Mesodermal cell (in vitro differentiated cells): ENCODE measurements around the gene AP3B2.

Experiments used
- H3K27ac ChIP-seq: 2 replicates; pipeline ENCODE4 v1.7.0; 2013; ENCODE audit warnings: mild to moderate bottlenecking, low read depth, low read length, moderate library complexity; ENCODE audit not compliant: severe bottlenecking
- H3K36me3 ChIP-seq: 2 replicates; pipeline ENCODE4 v1.7.1; 2013; ENCODE audit warnings: mild to moderate bottlenecking, low read length, moderate library complexity; ENCODE audit not compliant: control insufficient read depth, insufficient read depth
- H3K4me1 ChIP-seq: one replicate; pipeline ENCODE4 v1.7.1; 2013; ENCODE audit warnings: mild to moderate bottlenecking, low read length; ENCODE audit not compliant: insufficient read depth, control insufficient read depth, poor library complexity, severe bottlenecking
- H3K4me3 ChIP-seq: 2 replicates; pipeline ENCODE4 v1.7.0; 2013; ENCODE audit warnings: low read length, control low read depth, mild to moderate bottlenecking; ENCODE audit not compliant: insufficient read depth, poor library complexity, severe bottlenecking; ENCODE audit errors: extremely low read depth
- H3K9me3 ChIP-seq: 2 replicates; pipeline ENCODE4 v1.7.1; 2013; ENCODE audit warnings: mild to moderate bottlenecking, low read length, moderate library complexity; ENCODE audit not compliant: control insufficient read depth
- WGBS, 2 experiments: methylation state at CpG; one replicate each; pipeline ENCODE4 v1.1.5; 2013; ENCODE audit warnings: missing lambda C conversion rate in 2 of 2; ENCODE audit not compliant: insufficient coverage in 2 of 2; 5-methylcytosine and 5-hydroxymethylcytosine counted together

AP3B2 gene

DNA sequence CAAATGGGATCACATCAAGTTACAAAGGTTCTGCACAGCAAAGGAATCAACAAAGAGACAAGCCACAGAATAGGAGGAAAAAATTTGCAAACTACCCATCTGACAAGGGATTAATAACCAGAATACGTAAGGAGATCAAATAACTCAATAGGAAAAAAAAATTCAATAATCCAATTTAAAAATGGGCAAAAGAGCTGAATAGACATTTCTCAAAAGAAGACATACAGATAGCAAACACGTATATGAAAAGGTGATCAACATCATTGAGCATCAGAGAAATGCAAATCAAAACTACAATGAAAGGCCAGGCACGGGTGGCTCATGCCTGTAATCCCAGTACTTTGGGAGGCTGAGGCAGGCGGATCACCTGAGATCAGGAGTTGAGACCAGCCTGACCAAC is 39.0 kb downstream of the AP3B2 start:
- no peaks in the 10 kb centered on the region for H3K9me3 ChIP-seq
- no peaks in the 10 kb centered on the region for H3K4me1 ChIP-seq
- no peaks in the 10 kb centered on the region for H3K36me3 ChIP-seq
- H3K4me3 ChIP-seq, result no peak overlapping the region
- no peak overlapping the region for H3K27ac ChIP-seq
- 95 to 100% methylated on average over 3 of the region's 4 CpGs for WGBS, 2 experiments

DNA sequence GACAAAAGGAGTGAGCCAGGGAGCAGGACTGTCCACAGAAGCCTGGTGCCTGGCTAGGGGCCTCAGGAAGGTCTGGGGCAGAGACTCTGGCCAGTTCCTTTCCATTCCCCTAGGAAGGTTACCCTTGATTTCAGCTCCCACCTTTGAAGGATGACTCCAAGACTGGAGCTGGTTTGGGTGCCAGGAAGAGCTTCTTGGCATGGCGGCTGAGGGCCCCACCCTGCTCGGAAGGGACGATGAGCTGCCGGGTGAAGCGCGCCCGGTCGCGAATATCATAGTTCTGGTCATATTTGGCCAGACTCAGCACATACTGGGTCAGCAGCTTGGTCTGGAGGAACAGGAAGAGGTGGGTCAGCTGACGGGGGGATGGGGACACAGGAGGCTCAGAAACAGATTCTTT is 43.1 kb downstream of the AP3B2 start:
- Histone ChIP-seq H3K4me3 (no peak overlapping the region), H3K9me3 (no peaks in the 10 kb centered on the region), H3K4me1 (no peaks in the 10 kb centered on the region), H3K36me3 (no peaks in the 10 kb centered on the region), H3K27ac (no peak overlapping the region)
- WGBS, 2 experiments, result 84 to 91% methylated on average over 10 of the region's 10 CpGs

DNA sequence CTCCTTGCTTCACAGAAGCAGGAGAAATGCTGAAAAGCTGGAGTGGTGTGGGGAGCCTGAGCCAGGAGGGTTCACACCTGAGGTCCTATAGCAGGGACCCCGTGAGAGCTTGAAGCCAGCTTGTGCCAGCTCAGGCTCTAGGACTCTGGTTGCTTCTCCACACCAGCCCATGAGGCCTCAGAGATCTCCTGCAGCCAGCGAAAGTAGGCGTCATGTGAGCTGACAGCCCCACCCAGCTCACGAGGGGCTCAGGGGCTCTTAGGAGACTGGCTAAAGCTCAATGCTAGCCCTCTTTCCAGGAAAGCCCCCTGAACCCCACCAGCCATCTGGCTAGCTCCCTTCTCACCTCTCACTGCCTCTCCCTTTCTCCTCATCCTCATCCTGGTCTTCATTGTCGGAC is 45.7 kb downstream of the AP3B2 start:
- Histone ChIP-seq H3K36me3 (no peaks in the 10 kb centered on the region), H3K9me3 (no peaks in the 10 kb centered on the region), H3K27ac (no peak overlapping the region), H3K4me3 (no peak overlapping the region), H3K4me1 (no peaks in the 10 kb centered on the region)
- 83% methylated on average over 5 of the region's 5 CpGs for WGBS, 2 experiments

DNA sequence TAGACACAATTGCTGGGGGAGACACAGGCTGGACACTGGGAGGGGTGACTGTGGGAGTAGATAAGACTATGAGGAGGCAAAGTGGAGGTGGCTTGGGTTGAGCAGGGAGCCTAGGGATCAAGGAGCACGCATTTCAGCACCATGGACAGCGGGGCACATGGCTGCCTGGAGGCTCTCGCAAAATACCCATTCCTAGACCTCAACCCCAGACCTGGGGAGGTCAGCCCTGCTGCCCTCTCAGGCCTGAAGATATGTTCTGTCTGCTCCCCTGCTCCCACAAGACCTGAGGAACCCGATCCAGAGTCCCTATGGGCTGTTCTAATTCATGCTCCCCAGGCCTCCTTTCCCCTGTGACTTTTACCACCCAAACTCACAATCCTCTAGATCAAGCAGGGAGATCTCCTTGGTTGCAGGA is 46.5 kb downstream of the AP3B2 start:
- 8 to 10% methylated on average over 3 to 4 of the region's 4 CpGs for WGBS, 2 experiments
- no peaks in the 10 kb centered on the region for H3K36me3 ChIP-seq
- no peak overlapping the region for H3K27ac ChIP-seq
- H3K4me3 ChIP-seq, result no peak overlapping the region
- H3K9me3 ChIP-seq, result no peaks in the 10 kb centered on the region
- H3K4me1 ChIP-seq, result no peaks in the 10 kb centered on the region

DNA sequence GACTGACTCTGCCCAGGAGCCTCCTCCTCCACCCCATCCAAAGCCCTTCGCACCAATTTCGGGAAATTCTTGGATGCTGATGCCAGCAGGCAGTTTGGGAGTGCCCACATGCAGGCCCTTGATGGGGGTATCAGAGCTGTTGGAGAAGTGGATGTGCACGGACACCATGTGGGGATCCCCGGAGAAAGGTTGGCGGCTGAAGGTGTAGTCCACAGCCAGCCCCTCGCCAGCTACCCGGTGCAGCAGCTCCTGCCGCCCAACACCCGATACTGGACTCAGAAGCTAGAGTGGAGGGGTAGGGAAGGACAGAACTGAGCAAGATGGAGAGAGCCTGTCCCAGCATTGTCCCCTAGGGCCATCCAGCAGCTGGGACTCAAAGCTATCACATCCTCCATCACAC is 47.0 kb downstream of the AP3B2 start:
- WGBS, 2 experiments, result 81 to 93% methylated on average over 7 to 9 of the region's 9 CpGs
- H3K36me3 ChIP-seq, result no peaks in the 10 kb centered on the region
- no peak overlapping the region for H3K4me3 ChIP-seq

DNA sequence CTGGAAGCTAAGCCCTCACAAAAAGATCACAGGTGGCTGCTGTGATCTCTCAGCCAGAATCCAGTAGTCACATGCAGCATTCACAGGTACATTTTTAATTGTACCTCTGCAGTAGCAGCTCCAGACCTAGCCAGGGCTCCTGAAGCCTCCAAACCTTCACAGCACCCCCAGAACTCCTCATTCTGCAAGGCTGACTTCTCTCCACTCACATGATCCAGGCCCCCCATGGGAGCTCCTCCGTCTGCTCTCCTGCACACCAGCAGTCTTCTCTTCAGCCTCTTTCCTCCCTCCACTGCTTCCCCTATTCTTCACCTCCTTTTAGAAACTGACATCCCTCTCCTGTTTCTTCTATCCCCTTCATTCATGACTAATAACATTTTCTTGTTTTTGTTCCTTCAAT is 49.3 kb downstream of the AP3B2 start:
- no peaks in the 10 kb centered on the region for H3K9me3 ChIP-seq
- no peaks in the 10 kb centered on the region for H3K4me1 ChIP-seq
- no peaks in the 10 kb centered on the region for H3K36me3 ChIP-seq
- 78 to 80% methylated on average over 1 of the region's 1 CpG for WGBS, 2 experiments
- no peak overlapping the region for H3K27ac ChIP-seq
- no peak overlapping the region for H3K4me3 ChIP-seq

More for the DNA sequence above, 47.0 kb downstream of the AP3B2 start:
- Histone ChIP-seq H3K27ac (no peak overlapping the region), H3K9me3 (no peaks in the 10 kb centered on the region), H3K4me1 (no peaks in the 10 kb centered on the region)

DNA sequence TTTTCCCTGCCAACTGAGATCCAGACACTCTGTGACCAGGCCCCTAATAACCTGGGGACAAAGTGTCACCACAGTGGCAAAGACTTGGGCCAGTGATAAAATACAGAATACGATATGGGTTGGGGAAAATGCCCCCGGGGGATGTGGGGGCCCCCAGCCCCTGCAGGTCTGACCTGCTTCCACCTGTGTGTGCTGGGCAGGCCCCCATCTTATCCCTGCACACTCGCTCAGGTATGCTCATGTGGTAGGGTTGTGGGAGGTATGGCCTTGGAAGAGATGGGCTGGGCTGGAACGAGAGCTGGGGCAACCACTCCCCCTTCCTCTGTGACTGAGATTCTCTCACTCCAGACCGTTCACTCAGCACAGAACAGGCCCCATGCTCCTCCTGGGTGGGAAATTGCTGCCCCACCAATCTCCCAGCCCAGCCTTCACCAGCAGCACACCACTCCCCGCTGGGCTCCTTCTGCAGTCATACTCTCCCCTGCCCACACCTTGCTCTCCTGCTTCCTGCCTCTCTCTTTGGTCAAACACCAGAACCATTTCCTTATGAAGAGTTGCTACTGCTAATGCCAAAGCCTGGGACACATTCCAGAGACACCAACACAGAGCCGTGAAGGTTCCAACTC is 52.9 kb downstream of the AP3B2 start:
- H3K36me3 ChIP-seq, result no peaks in the 10 kb centered on the region

DNA sequence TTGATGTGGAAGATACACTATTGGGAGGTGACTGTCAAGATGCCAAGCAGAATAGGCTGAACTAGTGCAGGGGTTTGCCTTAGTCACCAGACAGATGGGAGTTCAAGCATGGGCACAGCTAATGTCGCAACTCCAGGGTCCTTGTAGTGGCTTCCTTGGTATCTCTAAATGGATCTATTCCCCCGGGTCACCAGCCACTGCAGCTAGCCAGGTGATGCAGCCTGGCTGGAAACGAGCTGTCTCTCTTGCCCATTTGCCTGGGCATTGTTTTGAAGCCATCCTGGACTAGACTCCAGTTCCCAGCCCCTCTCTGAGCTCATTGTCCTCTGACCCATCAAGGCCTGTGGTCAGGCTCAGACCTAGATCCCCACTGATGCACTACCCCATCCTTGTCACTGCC is 54.1 kb downstream of the AP3B2 start:
- 82 to 88% methylated on average over 3 of the region's 3 CpGs for WGBS, 2 experiments
- H3K27ac ChIP-seq, result no peak overlapping the region
- H3K36me3 ChIP-seq, result no peaks in the 10 kb centered on the region
- no peaks in the 10 kb centered on the region for H3K9me3 ChIP-seq
- H3K4me3 ChIP-seq, result no peak overlapping the region
- no peaks in the 10 kb centered on the region for H3K4me1 ChIP-seq

More for the DNA sequence above, 52.9 kb downstream of the AP3B2 start:
- Histone ChIP-seq H3K9me3 (no peaks in the 10 kb centered on the region), H3K4me3 (no peak overlapping the region), H3K4me1 (no peaks in the 10 kb centered on the region), H3K27ac (no peak overlapping the region)
- WGBS, 2 experiments, result 66 to 89% methylated on average over 4 to 5 of the region's 7 CpGs

DNA sequence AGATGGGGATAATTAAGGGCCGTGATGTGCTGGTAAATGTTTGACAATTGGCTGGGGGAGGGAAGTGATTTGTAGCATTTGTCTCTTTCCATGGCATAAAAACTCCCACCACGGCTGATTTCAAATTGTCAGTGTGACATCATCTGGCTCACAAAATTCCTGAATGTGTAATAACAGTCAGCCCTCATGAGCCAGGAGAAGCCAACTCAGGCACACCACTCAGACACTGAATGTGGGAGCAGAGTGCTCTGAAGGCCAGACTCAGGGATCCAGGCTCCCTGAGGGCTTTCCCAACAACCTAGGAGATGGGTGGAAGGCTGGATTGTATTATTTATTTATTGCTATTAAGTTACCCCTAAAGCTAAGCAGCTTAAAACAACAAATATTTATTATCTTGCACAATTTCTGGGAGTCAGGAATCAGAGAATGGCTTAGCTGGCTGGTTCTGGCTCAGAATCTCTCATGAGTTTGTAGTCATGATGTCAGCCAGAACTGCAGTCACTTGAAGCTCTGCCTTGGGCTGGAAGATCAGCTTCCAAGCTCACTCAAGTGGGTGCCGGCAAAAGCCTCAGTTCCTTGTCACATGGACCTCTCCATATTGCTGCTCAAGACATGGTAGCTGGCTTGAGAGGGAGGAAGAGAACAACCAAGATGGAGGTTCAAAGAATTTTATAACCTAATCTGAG is 56.0 kb downstream of the AP3B2 start:
- WGBS, 2 experiments, result 90 to 100% methylated on average over 1 to 3 of the region's 3 CpGs
- no peak overlapping the region for H3K27ac ChIP-seq
- H3K36me3 ChIP-seq, result no peaks in the 10 kb centered on the region
- no peak overlapping the region for H3K4me3 ChIP-seq
- no peaks in the 10 kb centered on the region for H3K4me1 ChIP-seq
- no peaks in the 10 kb centered on the region for H3K9me3 ChIP-seq

DNA sequence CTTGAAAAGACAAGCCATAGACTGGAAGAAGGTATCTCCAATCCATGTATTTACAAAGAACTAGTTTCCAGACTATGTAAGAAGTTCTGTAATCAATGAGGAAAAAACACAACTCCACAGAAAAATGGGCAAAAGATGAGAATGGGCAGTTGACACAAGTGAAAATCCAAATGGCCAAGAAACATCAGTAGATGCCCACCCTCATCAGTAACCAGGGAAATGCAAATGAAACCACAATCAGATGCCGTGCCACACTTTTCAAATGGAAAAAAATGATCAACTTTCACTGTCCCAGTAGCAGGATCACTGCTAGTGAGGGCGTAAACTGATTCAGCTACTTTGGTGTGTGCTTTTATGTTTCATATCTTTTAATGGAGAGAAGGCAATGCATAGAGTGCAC is 58.0 kb downstream of the AP3B2 start:
- peaks cover 3% of the 10 kb centered on the region for H3K9me3 ChIP-seq
- no peak overlapping the region for H3K4me3 ChIP-seq
- H3K4me1 ChIP-seq, result peaks cover 3% of the 10 kb centered on the region
- 100% methylated on average over 2 of the region's 2 CpGs; no CpG with 5 or more reads in 1 of the 2 experiments for WGBS, 2 experiments
- no peak overlapping the region for H3K27ac ChIP-seq
- no peaks in the 10 kb centered on the region for H3K36me3 ChIP-seq

DNA sequence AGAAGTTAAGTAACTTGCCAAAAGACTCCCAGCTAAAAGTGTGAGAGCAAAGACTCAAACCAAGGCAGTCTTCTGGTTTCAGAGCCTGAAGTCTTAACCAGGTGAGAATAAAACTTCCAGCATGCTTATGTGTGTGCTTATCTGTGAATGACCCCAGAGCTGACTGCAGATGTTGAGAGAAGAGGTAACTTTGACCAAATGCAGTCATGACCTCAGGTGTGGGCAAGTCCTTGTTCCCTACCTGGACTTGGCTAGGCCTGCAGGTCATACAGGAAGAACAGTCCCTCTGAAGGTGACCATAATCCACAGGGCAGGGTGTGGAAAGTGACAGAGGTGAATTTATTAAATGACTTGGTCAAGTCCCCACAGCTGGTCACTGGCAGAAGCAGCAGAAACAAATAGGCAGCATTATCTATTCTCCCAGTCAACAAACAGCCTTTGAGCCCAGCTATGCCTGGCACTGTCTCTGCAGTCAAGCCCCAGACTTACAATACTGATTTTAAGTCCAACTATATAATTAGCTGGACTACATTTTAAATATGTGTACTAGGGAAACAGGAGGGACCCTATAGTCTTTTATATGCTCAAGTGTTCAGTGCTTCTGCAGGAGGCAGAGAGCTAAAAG is 59.5 kb downstream of the AP3B2 start:
- Histone ChIP-seq H3K36me3 (no peaks in the 10 kb centered on the region), H3K9me3 (peaks cover 4% of the 10 kb centered on the region), H3K4me1 (peaks cover 7% of the 10 kb centered on the region), H3K4me3 (no peak overlapping the region), H3K27ac (no peak overlapping the region)
